ENCODE data around the gene POLR2H.

POLR2H gene

DNA sequence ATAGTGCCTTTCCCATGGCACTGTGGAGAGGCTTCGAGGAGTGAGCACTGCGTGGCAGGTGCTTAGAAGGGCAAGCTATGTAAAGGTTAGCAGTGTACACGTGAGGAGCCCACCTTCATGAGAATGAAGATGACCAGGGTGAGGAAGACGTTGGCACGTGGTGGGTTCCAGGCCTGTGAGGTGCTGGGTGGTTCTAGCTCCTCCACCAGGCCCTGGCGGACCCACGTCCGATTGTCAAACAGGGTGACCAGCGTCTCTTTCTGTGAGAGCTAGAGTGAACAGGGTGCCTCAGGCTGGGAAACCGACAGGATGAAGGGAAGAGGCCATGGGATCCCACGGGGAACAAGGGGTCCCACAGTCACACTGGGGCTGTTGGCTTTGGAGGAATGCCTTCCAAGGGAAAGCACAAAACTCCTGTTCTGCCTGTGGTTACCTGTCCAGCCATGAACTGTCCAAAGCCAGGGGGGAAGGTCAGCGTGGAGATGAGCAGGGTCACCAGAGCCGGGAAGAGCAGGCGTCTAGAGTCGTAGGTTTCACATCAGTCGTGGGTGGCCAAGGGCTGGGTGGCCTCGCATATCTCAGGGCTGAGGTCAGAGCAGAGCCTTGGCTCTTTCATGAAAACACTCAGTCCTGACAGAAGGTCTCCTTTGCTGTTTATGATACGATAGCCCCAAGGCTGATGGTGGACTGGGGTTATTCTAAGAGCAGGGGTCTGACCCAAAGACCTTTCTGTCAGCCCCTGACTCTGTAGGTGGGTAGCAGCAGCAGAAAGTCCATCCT is 6.1 kb upstream of the POLR2H start:
- no peak for DNase-seq (ENCODE audit: low read depth, low spot score)
- H3K4me3 ChIP-seq (ENCODE audit: low read depth, low read length), result no peak overlapping the region
- TF ChIP-seq, protein P1, sequence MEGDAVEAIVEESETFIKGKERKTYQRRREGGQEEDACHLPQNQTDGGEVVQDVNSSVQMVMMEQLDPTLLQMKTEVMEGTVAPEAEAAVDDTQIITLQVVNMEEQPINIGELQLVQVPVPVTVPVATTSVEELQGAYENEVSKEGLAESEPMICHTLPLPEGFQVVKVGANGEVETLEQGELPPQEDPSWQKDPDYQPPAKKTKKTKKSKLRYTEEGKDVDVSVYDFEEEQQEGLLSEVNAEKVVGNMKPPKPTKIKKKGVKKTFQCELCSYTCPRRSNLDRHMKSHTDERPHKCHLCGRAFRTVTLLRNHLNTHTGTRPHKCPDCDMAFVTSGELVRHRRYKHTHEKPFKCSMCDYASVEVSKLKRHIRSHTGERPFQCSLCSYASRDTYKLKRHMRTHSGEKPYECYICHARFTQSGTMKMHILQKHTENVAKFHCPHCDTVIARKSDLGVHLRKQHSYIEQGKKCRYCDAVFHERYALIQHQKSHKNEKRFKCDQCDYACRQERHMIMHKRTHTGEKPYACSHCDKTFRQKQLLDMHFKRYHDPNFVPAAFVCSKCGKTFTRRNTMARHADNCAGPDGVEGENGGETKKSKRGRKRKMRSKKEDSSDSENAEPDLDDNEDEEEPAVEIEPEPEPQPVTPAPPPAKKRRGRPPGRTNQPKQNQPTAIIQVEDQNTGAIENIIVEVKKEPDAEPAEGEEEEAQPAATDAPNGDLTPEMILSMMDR (IDR thresholded peaks at IDR 0.05; ENCODE audit: low read depth, low read length), result no peak
- in situ Hi-C loops (cut with HindIII; ENCODE audit: low sequenced_read_pairs), result no loop called here

DNA sequence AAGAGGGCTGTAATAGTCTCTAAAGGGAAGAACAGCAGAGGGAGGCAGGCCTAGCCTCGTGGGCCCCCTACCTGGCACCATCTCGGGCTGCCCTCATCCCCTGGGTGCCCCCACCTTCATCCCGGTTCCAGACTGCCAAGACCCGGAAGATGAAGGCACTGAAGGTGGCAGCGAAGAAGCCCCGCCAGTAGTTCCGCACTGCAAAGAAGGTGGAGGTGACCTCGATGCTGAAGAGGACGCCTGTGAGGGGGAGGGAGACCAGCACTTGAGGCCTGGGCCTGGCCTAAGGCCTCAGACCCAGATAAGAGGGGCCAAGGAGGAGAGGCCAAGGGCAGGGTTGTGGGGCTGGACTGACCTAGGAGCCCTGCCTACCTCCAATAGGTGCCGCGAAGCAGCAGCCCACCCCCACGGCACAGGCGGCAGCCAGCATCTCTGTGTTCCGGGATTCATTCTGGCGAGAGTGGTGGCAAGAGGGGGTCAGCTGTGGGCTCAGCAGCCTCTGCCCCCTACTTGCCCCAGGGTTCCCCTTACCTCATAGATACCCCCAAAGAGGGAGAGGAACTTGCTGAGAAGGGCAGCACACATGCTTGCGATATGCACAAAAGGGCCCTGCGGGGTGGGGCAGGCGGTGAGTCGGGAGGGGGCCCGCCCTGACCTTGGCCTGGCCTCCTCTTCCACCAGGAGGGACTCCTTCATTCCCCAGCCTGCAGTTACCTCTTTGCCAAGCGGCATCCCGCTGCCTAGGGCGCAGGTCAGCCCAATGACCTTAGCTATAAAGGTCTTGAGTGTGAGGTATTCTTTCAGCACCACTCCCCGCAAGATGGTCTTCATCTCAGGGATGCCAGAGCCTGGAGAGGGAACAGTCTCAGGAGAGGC is 4.0 kb upstream of the POLR2H start:
- H3K4me3 ChIP-seq (ENCODE audit: low read depth, low read length), result no peak overlapping the region
- in situ Hi-C loops (cut with HindIII; ENCODE audit: low sequenced_read_pairs), result no loop called here
- TF ChIP-seq, protein P1 (IDR thresholded peaks at IDR 0.05; ENCODE audit: low read depth, low read length), result no peak
- no peak for DNase-seq (ENCODE audit: low read depth, low spot score)

DNA sequence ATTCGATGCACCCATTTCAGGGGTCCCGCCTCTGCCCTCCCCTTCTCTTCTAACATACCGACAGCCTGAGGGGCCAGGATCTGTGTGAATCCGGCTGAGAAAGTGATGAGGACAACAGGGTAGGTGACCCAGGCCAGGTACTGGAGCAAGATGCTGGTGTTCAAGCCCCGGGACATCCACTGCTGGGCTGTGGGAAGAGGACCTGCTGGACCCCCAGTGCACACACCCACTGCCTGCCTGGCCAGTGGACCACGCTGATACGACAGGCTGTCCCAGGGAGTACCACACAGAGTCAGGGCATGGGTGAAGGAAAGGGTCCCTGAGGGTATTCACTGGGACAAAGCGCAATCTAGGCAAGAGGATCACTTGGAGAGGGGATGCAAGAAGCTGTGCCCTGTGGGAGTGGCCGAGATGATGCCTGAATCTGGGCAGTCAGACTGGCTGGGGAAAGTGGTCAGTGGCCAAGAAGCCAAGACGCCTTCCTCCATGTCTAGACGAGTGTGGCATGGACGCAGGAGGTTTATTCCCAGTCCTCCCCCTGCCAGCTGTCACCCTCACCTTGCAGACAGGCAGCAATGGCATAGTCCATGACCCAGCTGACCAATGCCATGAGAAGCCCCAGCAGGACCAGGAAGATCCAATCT is 3.3 kb upstream of the POLR2H start:
- no peak for DNase-seq (ENCODE audit: low read depth, low spot score)
- no peak overlapping the region for H3K4me3 ChIP-seq (ENCODE audit: low read depth, low read length)
- in situ Hi-C loops (cut with HindIII; ENCODE audit: low sequenced_read_pairs), result no loop called here
- TF ChIP-seq, protein P1 (IDR thresholded peaks at IDR 0.05; ENCODE audit: low read depth, low read length), result no peak

DNA sequence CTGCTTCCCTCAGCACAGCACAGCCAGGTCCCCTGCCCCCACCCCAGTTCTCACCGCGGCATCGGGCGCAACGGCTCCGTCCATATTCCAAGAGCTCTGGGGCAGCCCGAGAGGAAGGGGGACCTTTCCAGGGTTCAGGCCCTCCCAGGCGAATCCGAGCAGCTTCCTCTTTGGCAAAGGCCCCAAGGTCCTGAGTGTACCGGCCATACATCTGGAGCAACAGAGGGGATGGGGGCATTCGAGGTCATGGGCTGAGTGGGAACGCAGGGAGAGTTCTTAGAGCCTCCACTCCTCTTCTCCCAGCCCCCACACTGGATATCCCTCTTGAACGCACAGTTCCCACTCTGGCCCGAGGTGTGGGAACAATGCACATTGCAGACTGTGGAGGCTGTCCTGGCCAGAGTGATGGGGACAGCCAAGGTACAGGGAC is 2.6 kb upstream of the POLR2H start:
- H3K4me3 ChIP-seq (ENCODE audit: low read depth, low read length), result no peak overlapping the region
- no peak for DNase-seq (ENCODE audit: low read depth, low spot score)
- TF ChIP-seq, protein P1 (IDR thresholded peaks at IDR 0.05; ENCODE audit: low read depth, low read length), result no peak
- in situ Hi-C loops (cut with HindIII; ENCODE audit: low sequenced_read_pairs), result no loop called here

DNA sequence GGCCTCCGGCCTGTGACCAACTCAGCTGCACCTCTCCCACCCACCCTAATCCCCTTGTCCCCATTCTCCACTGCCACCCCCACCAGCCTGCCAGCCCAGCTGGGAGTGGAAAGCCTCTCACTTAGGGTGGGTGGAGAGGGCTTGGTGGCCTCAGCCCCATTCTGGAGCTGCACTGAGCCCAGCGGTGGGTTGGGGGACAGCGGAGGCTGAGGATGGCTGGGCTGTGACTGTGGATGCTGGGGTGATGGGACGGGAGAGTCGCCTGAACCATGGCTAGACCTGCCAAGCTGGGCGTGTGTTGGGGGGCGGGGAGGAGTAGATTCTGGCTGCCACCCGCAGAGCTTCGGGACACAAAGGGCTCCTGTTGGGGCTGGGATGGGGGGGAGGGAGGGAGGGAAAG is 1.9 kb upstream of the POLR2H start:
- DNase-seq (ENCODE audit: low read depth, low spot score), result no peak
- H3K4me3 ChIP-seq (ENCODE audit: low read depth, low read length), result no peak overlapping the region
- in situ Hi-C loops (cut with HindIII; ENCODE audit: low sequenced_read_pairs), result no loop called here
- TF ChIP-seq, protein P1 (IDR thresholded peaks at IDR 0.05; ENCODE audit: low read depth, low read length), result no peak
